Stimulated activated naive B cell treated with anti-CD40 and anti-IgM and Interleukin-4, amounts not matched to agents 10 μg/mL and 1 μg/mL and 100 μg/mL, for 72 hours (primary cell): ENCODE measurements around the gene UBE2O.

Experiments used
- ATAC-seq, 2 donors: fragments of 150-1000 bp; cut with Tn5 transposase; replicated peaks; 2 replicates each; pipeline ENCODE4 v1.10.0; 2021; ENCODE audit warnings: moderate library complexity in 1 of 2
- DNase-seq: peaks from one replicate; pipeline ENCODE4 v3.0.0; 2021
- H3K27ac Mint-ChIP-seq: one replicate; pipeline ENCODE4 v1.8.0; 2022; ENCODE audit warnings: mild to moderate bottlenecking, mixed read lengths
- H3K27me3 Mint-ChIP-seq, 2 donors: one replicate each; pipeline ENCODE4 v1.8.0; 2022; ENCODE audit warnings: mixed read lengths in 2 of 2
- H3K36me3 Mint-ChIP-seq, 2 donors: one replicate each; pipeline ENCODE4 v1.8.0; 2022; ENCODE audit warnings: mixed read lengths in 2 of 2, mild to moderate bottlenecking in 1 of 2
- H3K4me1 Mint-ChIP-seq, 2 donors: one replicate each; pipeline ENCODE4 v1.8.0; 2022; ENCODE audit warnings: mixed read lengths in 2 of 2, mild to moderate bottlenecking in 1 of 2
- H3K4me3 Mint-ChIP-seq, 2 donors: one replicate each; pipeline ENCODE4 v1.8.0; 2022; ENCODE audit warnings: mild to moderate bottlenecking in 2 of 2, mixed read lengths in 2 of 2, moderate library complexity in 1 of 2
- H3K9me3 Mint-ChIP-seq, 2 donors: one replicate each; pipeline ENCODE4 v1.8.0; 2022; ENCODE audit warnings: mixed read lengths in 2 of 2, mild to moderate bottlenecking in 1 of 2

Gene UBE2O

DNA sequence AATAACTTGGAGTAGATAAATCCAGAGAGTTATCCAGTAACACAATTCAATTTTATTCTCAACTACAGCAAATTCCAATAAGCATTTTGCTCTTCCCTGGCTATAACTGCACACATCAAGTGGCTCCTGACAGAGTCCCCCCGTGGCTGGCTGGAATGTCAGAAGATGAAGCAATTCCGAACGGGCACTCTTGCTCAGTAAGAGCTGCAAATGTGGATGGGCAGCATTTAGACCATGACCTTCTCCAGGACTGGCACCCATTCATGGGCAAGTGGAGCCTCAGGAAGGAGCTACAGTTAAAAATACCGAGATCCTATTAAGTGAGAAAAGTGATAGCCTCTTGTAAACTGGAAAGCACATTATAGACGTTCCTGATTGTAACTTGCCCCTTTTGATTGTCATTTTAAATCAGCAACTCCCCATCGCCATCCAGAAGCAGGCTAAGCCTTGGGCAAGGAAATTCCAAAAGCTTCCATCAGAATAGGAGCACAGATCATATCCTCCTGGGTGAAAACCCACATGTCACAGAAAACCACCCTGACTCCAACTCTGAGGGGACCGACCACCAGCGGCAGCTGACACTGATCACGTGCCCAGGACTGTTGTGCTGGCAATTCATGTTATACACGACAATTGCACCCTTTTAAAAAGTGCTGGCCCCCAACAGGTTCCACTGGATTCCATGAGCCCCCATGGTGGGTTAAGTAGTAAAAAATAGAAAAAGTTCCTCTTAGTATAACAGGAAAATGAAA is 7.1 kb downstream of the UBE2O start:
- H3K9me3 Mint-ChIP-seq: no peaks in the 10 kb centered on the region
- peak overlapping the region; percentile 28 for H3K27ac Mint-ChIP-seq
- no peaks in the 10 kb centered on the region for H3K27me3 Mint-ChIP-seq
- peaks cover 71 to 91% of the 10 kb centered on the region in 2 donors for H3K4me1 Mint-ChIP-seq
- peaks cover 6 to 17% of the 10 kb centered on the region in 2 donors for H3K36me3 Mint-ChIP-seq
- no peak for DNase-seq
- ATAC-seq: no peak
- H3K4me3 Mint-ChIP-seq: no peak overlapping the region

GRCh38 chr17:76444518-76445311 is 8.2 kb downstream of the UBE2O start:
- Mint-ChIP-seq H3K36me3 (peaks cover 6 to 19% of the 10 kb centered on the region in 2 donors), H3K4me3 (peak overlapping the region; percentile 23 to 36), H3K4me1 (peaks cover 72 to 93% of the 10 kb centered on the region in 2 donors), H3K27ac (peak overlapping the region; percentile 84), H3K27me3 (no peaks in the 10 kb centered on the region), H3K9me3 (no peaks in the 10 kb centered on the region)
- ATAC-seq (peak; percentile 61 to 66), DNase-seq (no peak)

GRCh38 chr17:76442341-76443338 is 10.3 kb downstream of the UBE2O start:
- ATAC-seq (no peak), DNase-seq (no peak)
- H3K27ac Mint-ChIP-seq: no peak overlapping the region
- peaks cover 71 to 95% of the 10 kb centered on the region in 2 donors for H3K4me1 Mint-ChIP-seq
- no peak overlapping the region for H3K4me3 Mint-ChIP-seq
- H3K36me3 Mint-ChIP-seq: peaks cover 14 to 31% of the 10 kb centered on the region in 2 donors
- no peaks in the 10 kb centered on the region for H3K9me3 Mint-ChIP-seq
- no peaks in the 10 kb centered on the region for H3K27me3 Mint-ChIP-seq

DNA sequence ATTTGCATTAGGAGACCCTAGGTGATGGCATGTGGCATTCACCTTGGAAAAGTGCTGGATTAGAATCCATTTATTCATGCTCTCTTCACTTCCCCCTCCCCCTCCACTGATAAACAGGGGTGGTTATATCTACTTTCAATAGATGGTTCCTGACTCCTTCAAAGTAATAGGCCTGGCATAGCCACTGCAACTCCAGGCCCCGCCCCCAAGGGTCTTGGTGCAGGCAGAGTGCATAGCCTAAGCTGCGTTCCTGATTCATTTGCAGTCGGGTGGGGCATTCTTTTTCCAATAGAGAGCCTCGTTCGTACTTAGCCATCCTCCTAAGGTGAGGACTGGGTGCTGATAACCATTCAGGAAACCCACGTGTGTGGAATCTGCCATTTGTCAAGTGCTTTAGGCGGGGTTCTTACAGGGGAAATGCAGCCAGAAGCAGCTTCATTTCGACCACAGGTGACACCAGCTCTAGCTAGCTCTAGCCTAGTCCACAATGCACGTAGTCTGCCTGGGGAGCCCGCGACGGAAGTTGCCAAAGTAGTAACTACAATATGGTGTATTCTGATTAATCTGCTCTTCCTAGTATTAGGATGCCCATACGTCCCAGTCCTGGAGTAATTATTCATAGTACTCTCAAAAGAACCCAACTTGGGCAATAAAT is 11.1 kb downstream of the UBE2O start:
- ATAC-seq (no peak), DNase-seq (no peak)
- Mint-ChIP-seq H3K4me3 (no peak overlapping the region), H3K9me3 (no peaks in the 10 kb centered on the region), H3K36me3 (peaks cover 14 to 31% of the 10 kb centered on the region in 2 donors), H3K4me1 (peaks cover 68 to 87% of the 10 kb centered on the region in 2 donors), H3K27ac (no peak overlapping the region), H3K27me3 (no peaks in the 10 kb centered on the region)

GRCh38 chr17:76440751-76441362 is 12.1 kb downstream of the UBE2O start:
- Mint-ChIP-seq H3K4me3 (no peak overlapping the region), H3K36me3 (peaks cover 14 to 31% of the 10 kb centered on the region in 2 donors), H3K9me3 (no peaks in the 10 kb centered on the region), H3K27me3 (no peaks in the 10 kb centered on the region), H3K27ac (no peak overlapping the region), H3K4me1 (peaks cover 64 to 84% of the 10 kb centered on the region in 2 donors)
- DNase-seq: no peak
- peak in 1 of 2 donors; percentile 43 for ATAC-seq

- no peak overlapping the region for H3K27ac Mint-ChIP-seq
Observed at GRCh38 chr17:76439314-76439928, 13.5 kb downstream of the UBE2O start.

GRCh38 chr17:76438906-76439305 is 14.0 kb downstream of the UBE2O start:
- ATAC-seq (no peak), DNase-seq (no peak)
- H3K27ac Mint-ChIP-seq: no peak overlapping the region
- no peaks in the 10 kb centered on the region for H3K27me3 Mint-ChIP-seq
- H3K4me3 Mint-ChIP-seq: no peak overlapping the region
- H3K9me3 Mint-ChIP-seq: no peaks in the 10 kb centered on the region
- peaks cover 16 to 40% of the 10 kb centered on the region in 2 donors for H3K36me3 Mint-ChIP-seq
- H3K4me1 Mint-ChIP-seq: peaks cover 64 to 84% of the 10 kb centered on the region in 2 donors

More at GRCh38 chr17:76439314-76439928, 13.5 kb downstream of the UBE2O start:
- DNase-seq (no peak), ATAC-seq (no peak)
- Mint-ChIP-seq H3K36me3 (peaks cover 16 to 35% of the 10 kb centered on the region in 2 donors), H3K27me3 (no peaks in the 10 kb centered on the region), H3K4me3 (no peak overlapping the region), H3K4me1 (peaks cover 64 to 84% of the 10 kb centered on the region in 2 donors), H3K9me3 (no peaks in the 10 kb centered on the region)

- Mint-ChIP-seq H3K36me3 (peaks cover 16 to 39% of the 10 kb centered on the region in 2 donors), H3K27ac (no peak overlapping the region), H3K4me1 (peaks cover 62 to 86% of the 10 kb centered on the region in 2 donors), H3K9me3 (no peaks in the 10 kb centered on the region), H3K27me3 (no peaks in the 10 kb centered on the region), H3K4me3 (no peak overlapping the region)
- no peak for DNase-seq
- no peak for ATAC-seq
Observed at GRCh38 chr17:76437467-76438402, 15.2 kb downstream of the UBE2O start.

DNA sequence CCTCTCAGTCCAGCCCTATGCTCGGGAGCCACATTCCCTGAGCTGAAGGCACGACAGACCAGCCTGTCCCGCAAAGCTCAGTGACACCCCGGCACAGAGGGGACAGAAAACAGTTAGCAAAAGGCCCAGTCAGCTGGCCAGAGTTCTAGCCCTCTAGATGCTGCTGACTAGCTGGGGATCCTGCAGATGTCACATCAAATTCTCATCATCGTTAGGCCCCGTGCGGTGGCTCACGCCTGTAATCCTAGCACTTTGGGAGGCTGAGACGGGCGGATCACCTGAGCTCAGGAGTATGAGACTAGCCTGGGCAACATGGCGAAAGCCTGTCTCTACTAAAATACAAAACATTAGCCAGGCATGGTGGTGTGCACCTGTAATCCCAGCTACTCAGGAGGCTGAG is 17.2 kb downstream of the UBE2O start:
- peaks cover 10 to 32% of the 10 kb centered on the region in 2 donors for H3K36me3 Mint-ChIP-seq
- peaks cover 55 to 81% of the 10 kb centered on the region in 2 donors for H3K4me1 Mint-ChIP-seq
- no peaks in the 10 kb centered on the region for H3K27me3 Mint-ChIP-seq
- no peak overlapping the region for H3K4me3 Mint-ChIP-seq
- no peak for DNase-seq
- no peaks in the 10 kb centered on the region for H3K9me3 Mint-ChIP-seq
- no peak for ATAC-seq
- no peak overlapping the region for H3K27ac Mint-ChIP-seq

GRCh38 chr17:76434870-76435269 is 18.1 kb downstream of the UBE2O start:
- peaks cover 54 to 81% of the 10 kb centered on the region in 2 donors for H3K4me1 Mint-ChIP-seq
- DNase-seq (no peak), ATAC-seq (no peak)
- H3K4me3 Mint-ChIP-seq: no peak overlapping the region
- H3K36me3 Mint-ChIP-seq: peaks cover 10 to 31% of the 10 kb centered on the region in 2 donors
- H3K9me3 Mint-ChIP-seq: no peaks in the 10 kb centered on the region
- H3K27me3 Mint-ChIP-seq: no peaks in the 10 kb centered on the region
- no peak overlapping the region for H3K27ac Mint-ChIP-seq

GRCh38 chr17:76433693-76434092 is 19.3 kb downstream of the UBE2O start:
- Mint-ChIP-seq H3K4me3 (peak overlapping the region; percentile 17 to 35), H3K27me3 (no peaks in the 10 kb centered on the region), H3K27ac (peak overlapping the region; percentile 73), H3K4me1 (peaks cover 49 to 79% of the 10 kb centered on the region in 2 donors), H3K9me3 (no peaks in the 10 kb centered on the region), H3K36me3 (peaks cover 3 to 21% of the 10 kb centered on the region in 2 donors)
- DNase-seq: no peak
- ATAC-seq: peak in 1 of 2 donors; percentile 27
